ENCODE measurements around the gene AKT3.

Gene AKT3

GRCh38 chr1:243440406-243440805 lies 409.6 kb downstream of the AKT3 start:
- peak overlapping the region; percentile 42 for H2AFZ ChIP-seq (ENCODE audit: low read length)
- no peak overlapping the region for H4K8ac ChIP-seq (ENCODE audit: low read depth, low read length)
- no peaks in the 10 kb centered on the region for H3K27me3 ChIP-seq (ENCODE audit: control insufficient read depth in 3 of 3, insufficient read depth in 3 of 3, low read depth in 1 of 3, low read length in 3 of 3)
- no peak overlapping the region for H3K4me2 ChIP-seq (ENCODE audit: insufficient read depth, low read length, poor library complexity, severe bottlenecking)
- H3K14ac ChIP-seq (ENCODE audit: low read length): no peak overlapping the region
- peaks cover 9 to 27% of the 10 kb centered on the region in 2 donors for H3K4me1 ChIP-seq (ENCODE audit: control insufficient read depth in 2 of 2, insufficient read depth in 1 of 2, low read depth in 1 of 2, low read length in 2 of 2)
- no peak overlapping the region for H4K91ac ChIP-seq (ENCODE audit: low read depth, low read length, poor library complexity)
- H2BK15ac ChIP-seq (ENCODE audit: low read length): no peak overlapping the region
- H3K79me1 ChIP-seq (ENCODE audit: low read depth, low read length): no peaks in the 10 kb centered on the region
- H3K4ac ChIP-seq (ENCODE audit: low read length): no peak overlapping the region
- no peaks in the 10 kb centered on the region for H3K36me3 ChIP-seq (replicated peaks in 1 of 2; ENCODE audit: control insufficient read depth in 2 of 2, insufficient read depth in 2 of 2, low read length in 2 of 2)
- H2AK5ac ChIP-seq (ENCODE audit: low read depth, low read length): no peak overlapping the region
- H3K18ac ChIP-seq (ENCODE audit: low read length): no peak overlapping the region
- H3K23ac ChIP-seq (ENCODE audit: low read depth, low read length, poor library complexity): no peak overlapping the region
- no peak overlapping the region for H2BK12ac ChIP-seq (ENCODE audit: low read length)
- DNase-seq (ENCODE audit: low spot score): peak; percentile 47
- peak overlapping the region; percentile 22 for H3K27ac ChIP-seq (replicated peaks; ENCODE audit: low read length)
- H3K4me3 ChIP-seq (ENCODE audit: low read length in 2 of 2): no peak overlapping the region
- WGBS, 2 donors (ENCODE audit: extremely low coverage in 2 of 2, insufficient read length in 2 of 2, insufficient replicate concordance in 1 of 2): no CpG with 5 or more reads among the region's 2 CpGs
- no peak overlapping the region for H2BK5ac ChIP-seq (ENCODE audit: low read length)
- no peak overlapping the region for H2BK120ac ChIP-seq (ENCODE audit: low read depth, low read length)
- H3K9me3 ChIP-seq (replicated peaks in 1 of 2; ENCODE audit: control insufficient read depth in 2 of 2, insufficient read depth in 1 of 2, low read depth in 1 of 2, low read length in 2 of 2): peaks cover 0 to 2% of the 10 kb centered on the region in 2 donors
- no peak overlapping the region for H3K9ac ChIP-seq (ENCODE audit: low read depth, low read length, poor library complexity)

DNA sequence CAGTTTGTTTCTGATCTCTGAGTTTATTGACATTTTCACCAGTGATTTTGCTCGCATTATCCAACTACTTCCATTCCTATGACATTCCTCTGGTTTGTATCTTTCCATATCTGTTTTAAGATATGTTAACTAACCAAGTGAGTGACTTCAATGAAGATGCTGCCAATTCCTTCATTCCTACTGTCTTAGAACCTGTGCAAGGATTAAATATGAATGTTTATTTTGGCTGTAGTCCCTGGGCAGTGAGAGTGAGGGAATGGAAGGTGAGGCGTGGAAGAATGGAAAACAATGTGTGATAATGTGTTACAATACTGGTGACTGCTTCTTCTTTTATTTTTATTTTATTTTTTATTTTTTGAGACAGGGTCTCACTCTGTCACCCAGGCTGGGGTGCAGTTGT lies 411.2 kb downstream of the AKT3 start:
- WGBS, 2 donors (ENCODE audit: extremely low coverage in 2 of 2, insufficient read length in 2 of 2, insufficient replicate concordance in 1 of 2): no CpG with 5 or more reads among the region's 2 CpGs
- H3K79me1 ChIP-seq (ENCODE audit: low read depth, low read length): no peaks in the 10 kb centered on the region
- no peak overlapping the region for H3K18ac ChIP-seq (ENCODE audit: low read length)
- no peaks in the 10 kb centered on the region for H3K27me3 ChIP-seq (ENCODE audit: control insufficient read depth in 3 of 3, insufficient read depth in 3 of 3, low read depth in 1 of 3, low read length in 3 of 3)
- no peak overlapping the region for H2AFZ ChIP-seq (ENCODE audit: low read length)
- H3K27ac ChIP-seq (replicated peaks; ENCODE audit: low read length): no peak overlapping the region
- H3K14ac ChIP-seq (ENCODE audit: low read length): no peak overlapping the region
- peaks cover 0 to 2% of the 10 kb centered on the region in 2 donors for H3K9me3 ChIP-seq (replicated peaks in 1 of 2; ENCODE audit: control insufficient read depth in 2 of 2, insufficient read depth in 1 of 2, low read depth in 1 of 2, low read length in 2 of 2)
- H2BK5ac ChIP-seq (ENCODE audit: low read length): no peak overlapping the region
- no peaks in the 10 kb centered on the region for H3K36me3 ChIP-seq (replicated peaks in 1 of 2; ENCODE audit: control insufficient read depth in 2 of 2, insufficient read depth in 2 of 2, low read length in 2 of 2)
- peaks cover 9 to 27% of the 10 kb centered on the region in 2 donors for H3K4me1 ChIP-seq (ENCODE audit: control insufficient read depth in 2 of 2, insufficient read depth in 1 of 2, low read depth in 1 of 2, low read length in 2 of 2)
- DNase-seq (ENCODE audit: low spot score): no peak
- no peak overlapping the region for H3K4me2 ChIP-seq (ENCODE audit: insufficient read depth, low read length, poor library complexity, severe bottlenecking)
- no peak overlapping the region for H2BK12ac ChIP-seq (ENCODE audit: low read length)
- H3K4me3 ChIP-seq (ENCODE audit: low read length in 2 of 2): no peak overlapping the region
- no peak overlapping the region for H2BK120ac ChIP-seq (ENCODE audit: low read depth, low read length)
- H4K8ac ChIP-seq (ENCODE audit: low read depth, low read length): no peak overlapping the region
- H2AK5ac ChIP-seq (ENCODE audit: low read depth, low read length): no peak overlapping the region
- no peak overlapping the region for H3K4ac ChIP-seq (ENCODE audit: low read length)
- no peak overlapping the region for H3K23ac ChIP-seq (ENCODE audit: low read depth, low read length, poor library complexity)
- H4K91ac ChIP-seq (ENCODE audit: low read depth, low read length, poor library complexity): no peak overlapping the region
- no peak overlapping the region for H3K9ac ChIP-seq (ENCODE audit: low read depth, low read length, poor library complexity)
- no peak overlapping the region for H2BK15ac ChIP-seq (ENCODE audit: low read length)

Data from neuronal stem cell (in vitro differentiated cells).